SU-DHL-6 (cell line): ENCODE data around the gene COQ9.
"Not testable (repeated sequence)": the region's sequence is repeated elsewhere in the genome, so short reads cannot be mapped to it uniquely, and the experiment has no call there.

ENCODE experiments used
- H2AFZ ChIP-seq: fragments of 200-600 bp; sonication (generic); 2 replicates; pipeline ENCODE4 v1.6.1; 2014; ENCODE audit warnings: low read depth, mild to moderate bottlenecking, moderate library complexity, mixed read lengths, antibody characterized with exemption, low read length; ENCODE audit not compliant: severe bottlenecking
- H3F3A ChIP-seq: fragments of 200-600 bp; shearing (Covaris generic); 2 replicates; pipeline ENCODE4 v1.6.0; 2016; ENCODE audit warnings: antibody characterized with exemption, mild to moderate bottlenecking; ENCODE audit not compliant: insufficient read depth
- H3K27ac ChIP-seq: fragments of 200-600 bp; sonication (generic); 2 replicates; pipeline ENCODE4 v1.5.1; 2016; ENCODE audit warnings: low read depth, mild to moderate bottlenecking, low read length, moderate library complexity, mixed read lengths
- H3K27me3 ChIP-seq: fragments of 200-600 bp; sonication (generic), shearing (Covaris generic); 2 replicates; pipeline ENCODE4 v1.6.0; 2014; ENCODE audit warnings: mild to moderate bottlenecking, low read length
- H3K36me3 ChIP-seq: fragments of 200-600 bp; sonication (generic); 2 replicates; pipeline ENCODE4 v1.6.1; 2014; ENCODE audit warnings: mild to moderate bottlenecking, low read length, mixed read lengths
- H3K4me2 ChIP-seq: fragments of 300-600, 200-600 bp; shearing (Covaris generic), sonication (generic); 2 replicates; pipeline ENCODE4 v1.6.0; 2014; ENCODE audit warnings: low read length, low read depth, mild to moderate bottlenecking; ENCODE audit not compliant: poor library complexity, severe bottlenecking
- H3K4me3 ChIP-seq: fragments of 200-600 bp; sonication (generic); 2 replicates; pipeline ENCODE4 v1.5.1; 2014; ENCODE audit warnings: antibody characterized with exemption, low read length, mild to moderate bottlenecking, mixed read lengths; ENCODE audit not compliant: insufficient read depth, poor library complexity, severe bottlenecking
- H3K79me2 ChIP-seq: fragments of 200-600 bp; sonication (generic); 2 replicates; pipeline ENCODE4 v1.6.1; 2014; ENCODE audit warnings: mild to moderate bottlenecking, low read length, moderate library complexity; ENCODE audit not compliant: insufficient read depth
- H3K9ac ChIP-seq: fragments of 200-600 bp; sonication (generic); 2 replicates; pipeline ENCODE4 v1.7.0; 2014; ENCODE audit warnings: mild to moderate bottlenecking, low read length
- H3K9me2 ChIP-seq: fragments of 200-600 bp; sonication (generic); replicated peaks from 2 replicates; pipeline ENCODE4 v1.6.1; 2014; ENCODE audit warnings: low read length; ENCODE audit not compliant: insufficient read depth
- H3K9me3 ChIP-seq: fragments of 200-600 bp; sonication (generic); 2 replicates; pipeline ENCODE4 v1.6.1; 2014; ENCODE audit warnings: low read length, mixed read lengths; ENCODE audit not compliant: insufficient read depth
- H4K20me1 ChIP-seq: fragments of 200-600 bp; sonication (generic); 2 replicates; pipeline ENCODE4 v1.6.1; 2014; ENCODE audit warnings: low read depth, mild to moderate bottlenecking, antibody characterized with exemption, low read length, moderate library complexity, mixed read lengths
- CTCF ChIP-seq: fragments of 200-600 bp; sonication (generic); IDR thresholded peaks from one replicate; pipeline ENCODE4 v1.5.1; 2017; ENCODE audit warnings: antibody characterized with exemption, mild to moderate bottlenecking, low read length, moderate library complexity; ENCODE audit not compliant: insufficient read depth, poor library complexity, severe bottlenecking
- EZH2phosphoT487 ChIP-seq: fragments of 200-600 bp; sonication (generic), shearing (Covaris generic); conservative IDR thresholded peaks from 2 replicates; pipeline ENCODE4 v1.6.1; 2018; ENCODE audit warnings: mild to moderate bottlenecking, antibody characterized with exemption, low read length, moderate library complexity, mixed read lengths

Gene COQ9

GRCh38 chr16:57489229-57489628 is 42.0 kb downstream of the COQ9 start:
- H4K20me1 ChIP-seq, result no peaks in the 10 kb centered on the region
- H3K79me2 ChIP-seq, result no peaks in the 10 kb centered on the region
- H3K4me3 ChIP-seq, result no peak overlapping the region
- H3F3A ChIP-seq, result no peaks in the 10 kb centered on the region
- no peak overlapping the region for H3K9ac ChIP-seq
- H2AFZ ChIP-seq, result no peak overlapping the region
- TF ChIP-seq EZH2phosphoT487 (no peak), CTCF (no peak)
- no peaks in the 10 kb centered on the region for H3K9me3 ChIP-seq
- H3K27ac ChIP-seq, result no peak overlapping the region
- H3K36me3 ChIP-seq, result no peaks in the 10 kb centered on the region
- no peaks in the 10 kb centered on the region for H3K27me3 ChIP-seq
- no peak overlapping the region for H3K4me2 ChIP-seq
- no peaks in the 10 kb centered on the region for H3K9me2 ChIP-seq

- Histone ChIP-seq H3K27ac (no peak overlapping the region), H3F3A (no peaks in the 10 kb centered on the region), H3K9me2 (no peaks in the 10 kb centered on the region), H3K36me3 (no peaks in the 10 kb centered on the region), H3K4me3 (no peak overlapping the region), H3K27me3 (no peaks in the 10 kb centered on the region), H3K9ac (no peak overlapping the region), H4K20me1 (no peaks in the 10 kb centered on the region), H3K9me3 (no peaks in the 10 kb centered on the region), H3K79me2 (no peaks in the 10 kb centered on the region), H2AFZ (no peak overlapping the region), H3K4me2 (no peak overlapping the region)
- no peak for TF ChIP-seq EZH2phosphoT487
- TF ChIP-seq CTCF, result no peak
Observed at GRCh38 chr16:57493767-57494166, 46.5 kb downstream of the COQ9 start.

- H3K36me3 ChIP-seq, result no peaks in the 10 kb centered on the region
- H3F3A ChIP-seq, result no peaks in the 10 kb centered on the region
- TF ChIP-seq CTCF, result no peak
- no peak for TF ChIP-seq EZH2phosphoT487
Observed at GRCh38 chr16:57497121-57497520, 49.8 kb downstream of the COQ9 start.

GRCh38 chr16:57498031-57498430 is 50.8 kb downstream of the COQ9 start:
- TF ChIP-seq EZH2phosphoT487, result no peak
- TF ChIP-seq CTCF, result no peak

More at GRCh38 chr16:57497121-57497520, 49.8 kb downstream of the COQ9 start:
- Histone ChIP-seq H3K4me2 (no peak overlapping the region), H3K9me3 (no peaks in the 10 kb centered on the region), H3K9ac (no peak overlapping the region), H3K27ac (no peak overlapping the region), H4K20me1 (no peaks in the 10 kb centered on the region), H2AFZ (no peak overlapping the region), H3K4me3 (no peak overlapping the region), H3K79me2 (no peaks in the 10 kb centered on the region), H3K27me3 (no peaks in the 10 kb centered on the region), H3K9me2 (no peaks in the 10 kb centered on the region)

GRCh38 chr16:57499941-57500340 is 52.7 kb downstream of the COQ9 start:
- H3K27me3 ChIP-seq, H3K9ac ChIP-seq, H3K4me3 ChIP-seq, H3K27ac ChIP-seq, H3K9me2 ChIP-seq, H3K36me3 ChIP-seq, H3F3A ChIP-seq, H4K20me1 ChIP-seq, H3K79me2 ChIP-seq, H2AFZ ChIP-seq, H3K4me2 ChIP-seq, H3K9me3 ChIP-seq: not testable (repeated sequence)

More at GRCh38 chr16:57498031-57498430, 50.8 kb downstream of the COQ9 start:
- no peaks in the 10 kb centered on the region for H3F3A ChIP-seq
- no peaks in the 10 kb centered on the region for H3K79me2 ChIP-seq
- H3K9me2 ChIP-seq, result no peaks in the 10 kb centered on the region
- H3K36me3 ChIP-seq, result no peaks in the 10 kb centered on the region
- no peak overlapping the region for H3K9ac ChIP-seq
- H4K20me1 ChIP-seq, result no peaks in the 10 kb centered on the region
- H3K4me2 ChIP-seq, result no peak overlapping the region
- H3K9me3 ChIP-seq, result no peaks in the 10 kb centered on the region
- no peak overlapping the region for H3K27ac ChIP-seq
- no peak overlapping the region for H2AFZ ChIP-seq
- H3K4me3 ChIP-seq, result no peak overlapping the region
- no peaks in the 10 kb centered on the region for H3K27me3 ChIP-seq
